ENCODE results near the gene GNB4.

Gene GNB4

GRCh38 chr3:179486806-179487205 is 35.5 kb upstream of the GNB4 start:
- Histone ChIP-seq H4K20me1 (ENCODE audit: insufficient read depth, low read length) (no peaks in the 10 kb centered on the region), H3K27ac (ENCODE audit: low read length) (no peak overlapping the region), H3K36me3 (replicated peaks; ENCODE audit: low read depth, low read length) (no peaks in the 10 kb centered on the region), H2AFZ (ENCODE audit: low read depth, low read length) (no peak overlapping the region), H3K27me3 (ENCODE audit: low read depth, low read length) (no peaks in the 10 kb centered on the region), H3K4me2 (ENCODE audit: low read length) (no peak overlapping the region), H3K79me2 (ENCODE audit: low read length) (no peaks in the 10 kb centered on the region), H3K4me3 (ENCODE audit: low read length) (no peak overlapping the region), H3K9me3 (ENCODE audit: insufficient read depth, low read length) (peaks cover 16% of the 10 kb centered on the region; the same call in 1 of the 2 replicates), H3K9ac (ENCODE audit: low read length) (no peak overlapping the region), H3K4me1 (ENCODE audit: low read length) (no peaks in the 10 kb centered on the region)
- TF ChIP-seq EZH2phosphoT487 (IDR thresholded peaks at IDR 0.05; ENCODE audit: low read depth) (no peak), CTCF (IDR thresholded peaks at IDR 0.05; ENCODE audit: low read depth, low read length) (no peak)

DNA sequence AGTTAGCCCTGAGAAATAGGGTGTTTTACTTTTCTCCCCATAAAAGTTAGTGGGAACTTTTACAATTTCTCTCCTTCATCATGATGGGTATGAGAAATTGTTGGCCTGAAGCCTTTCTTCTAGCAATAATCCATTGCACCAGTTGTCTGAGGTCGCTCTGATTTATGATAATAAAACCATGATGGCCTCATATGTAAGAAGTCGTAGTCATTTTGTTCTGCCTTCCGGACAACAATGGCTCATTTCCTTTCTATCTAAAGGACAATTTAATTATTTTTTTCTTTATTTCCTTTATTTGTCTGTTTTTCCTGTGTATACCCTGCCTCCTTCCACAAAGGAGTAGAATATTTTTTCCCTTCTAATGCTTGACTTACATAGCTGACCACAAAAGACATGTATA is 31.6 kb upstream of the GNB4 start:
- H3K36me3 ChIP-seq (replicated peaks; ENCODE audit: low read depth, low read length), result no peaks in the 10 kb centered on the region

DNA sequence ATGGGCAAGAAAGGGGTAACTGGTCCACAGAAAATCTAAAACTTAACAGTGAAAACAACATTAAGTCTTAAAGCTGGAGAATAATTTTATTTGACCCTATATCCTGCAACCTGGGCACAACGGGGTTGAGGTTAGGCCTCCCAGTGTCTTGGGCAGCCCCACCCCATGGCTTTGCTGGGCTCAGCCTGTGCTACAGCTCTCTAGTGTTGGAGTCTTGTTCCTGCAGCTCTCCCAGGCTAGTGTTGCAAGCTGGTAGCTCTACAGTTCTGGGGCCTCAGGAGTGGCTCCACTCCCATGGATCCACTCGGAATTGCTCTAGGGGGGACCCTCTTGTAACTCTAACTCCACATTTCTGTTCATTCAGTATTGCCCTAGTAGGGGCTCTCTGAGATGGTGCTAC is 24.9 kb upstream of the GNB4 start:
- Histone ChIP-seq H3K27me3 (ENCODE audit: low read depth, low read length) (no peaks in the 10 kb centered on the region), H3K36me3 (replicated peaks; ENCODE audit: low read depth, low read length) (no peaks in the 10 kb centered on the region), H3K27ac (ENCODE audit: low read length) (no peak overlapping the region), H3K9me3 (ENCODE audit: insufficient read depth, low read length) (no peaks in the 10 kb centered on the region), H4K20me1 (ENCODE audit: insufficient read depth, low read length) (no peaks in the 10 kb centered on the region), H3K4me2 (ENCODE audit: low read length) (no peak overlapping the region), H3K4me3 (ENCODE audit: low read length) (no peak overlapping the region), H3K79me2 (ENCODE audit: low read length) (no peaks in the 10 kb centered on the region), H2AFZ (ENCODE audit: low read depth, low read length) (no peak overlapping the region), H3K4me1 (ENCODE audit: low read length) (peaks cover 10% of the 10 kb centered on the region), H3K9ac (ENCODE audit: low read length) (no peak overlapping the region)
- TF ChIP-seq CTCF (IDR thresholded peaks at IDR 0.05; ENCODE audit: low read depth, low read length) (no peak), EZH2phosphoT487 (IDR thresholded peaks at IDR 0.05; ENCODE audit: low read depth) (no peak)

More for the DNA sequence above, 31.6 kb upstream of the GNB4 start:
- H4K20me1 ChIP-seq (ENCODE audit: insufficient read depth, low read length), result no peaks in the 10 kb centered on the region
- no peak overlapping the region for H3K4me3 ChIP-seq (ENCODE audit: low read length)
- no peak overlapping the region for H2AFZ ChIP-seq (ENCODE audit: low read depth, low read length)
- H3K27ac ChIP-seq (ENCODE audit: low read length), result no peak overlapping the region
- H3K4me1 ChIP-seq (ENCODE audit: low read length), result no peaks in the 10 kb centered on the region
- H3K79me2 ChIP-seq (ENCODE audit: low read length), result no peaks in the 10 kb centered on the region
- no peak overlapping the region for H3K4me2 ChIP-seq (ENCODE audit: low read length)
- no peaks in the 10 kb centered on the region for H3K27me3 ChIP-seq (ENCODE audit: low read depth, low read length)
- TF ChIP-seq CTCF (IDR thresholded peaks at IDR 0.05; ENCODE audit: low read depth, low read length) (no peak), EZH2phosphoT487 (IDR thresholded peaks at IDR 0.05; ENCODE audit: low read depth) (no peak)
- no peaks in the 10 kb centered on the region for H3K9me3 ChIP-seq (ENCODE audit: insufficient read depth, low read length)
- no peak overlapping the region for H3K9ac ChIP-seq (ENCODE audit: low read length)

GRCh38 chr3:179474480-179474879 is 23.2 kb upstream of the GNB4 start:
- Histone ChIP-seq H3K4me1 (ENCODE audit: low read length) (peaks cover 10% of the 10 kb centered on the region), H2AFZ (ENCODE audit: low read depth, low read length) (no peak overlapping the region), H3K9me3 (ENCODE audit: insufficient read depth, low read length) (no peaks in the 10 kb centered on the region), H4K20me1 (ENCODE audit: insufficient read depth, low read length) (no peaks in the 10 kb centered on the region), H3K4me2 (ENCODE audit: low read length) (no peak overlapping the region), H3K27ac (ENCODE audit: low read length) (no peak overlapping the region), H3K36me3 (replicated peaks; ENCODE audit: low read depth, low read length) (no peaks in the 10 kb centered on the region), H3K79me2 (ENCODE audit: low read length) (no peaks in the 10 kb centered on the region), H3K9ac (ENCODE audit: low read length) (no peak overlapping the region), H3K27me3 (ENCODE audit: low read depth, low read length) (no peaks in the 10 kb centered on the region), H3K4me3 (ENCODE audit: low read length) (no peak overlapping the region)
- TF ChIP-seq EZH2phosphoT487 (IDR thresholded peaks at IDR 0.05; ENCODE audit: low read depth), result no peak
- TF ChIP-seq CTCF (IDR thresholded peaks at IDR 0.05; ENCODE audit: low read depth, low read length), result no peak
